ENCODE data around the gene SLCO3A1.
"Not testable (repeated sequence)": the region's sequence is repeated elsewhere in the genome, so short reads cannot be mapped to it uniquely, and the experiment has no call there.

Gene SLCO3A1

DNA sequence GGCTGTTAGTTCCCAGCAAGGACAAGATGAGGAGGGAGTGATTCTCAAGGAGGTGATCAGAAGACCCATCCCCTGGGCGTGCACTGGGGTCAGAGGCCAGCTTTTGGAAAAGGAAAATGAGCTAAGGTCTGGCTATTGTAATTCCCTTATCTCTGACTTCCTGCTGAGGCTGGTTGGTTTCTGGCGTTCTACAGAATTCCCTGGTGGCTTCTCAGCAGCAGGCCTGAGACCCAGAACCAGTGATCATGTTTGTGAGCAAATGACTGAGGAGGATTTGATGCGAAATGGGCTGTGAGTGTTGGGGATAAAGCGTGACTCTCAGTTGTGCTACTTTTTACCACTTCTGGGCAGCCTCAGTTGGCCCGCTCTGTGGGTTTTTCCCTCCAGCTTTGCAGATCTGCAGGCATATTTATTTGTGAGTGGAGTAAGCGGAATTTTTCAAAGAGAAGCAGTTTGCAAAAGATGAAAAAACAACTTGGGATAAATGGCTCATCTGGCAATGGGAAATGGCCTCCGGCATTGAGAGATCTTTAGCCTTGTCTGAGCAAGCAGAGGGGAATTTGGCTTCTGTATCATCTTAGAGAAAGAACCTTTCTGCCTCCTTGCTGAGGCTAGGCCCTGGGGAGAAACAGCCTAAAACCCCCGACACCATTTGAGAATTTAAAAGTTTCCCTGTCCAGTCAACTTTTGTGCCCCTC, 102.7 kb downstream of the SLCO3A1 start:
- Histone ChIP-seq H4K20me1 (ENCODE audit: insufficient read depth, low read length, poor library complexity, severe bottlenecking) (no peaks in the 10 kb centered on the region), H3K79me2 (ENCODE audit: insufficient read depth, low read length) (no peaks in the 10 kb centered on the region), H3K4me1 (ENCODE audit: insufficient read depth, low read length, poor library complexity, severe bottlenecking) (no peaks in the 10 kb centered on the region), H3K4me2 (ENCODE audit: low read depth, low read length, poor library complexity, severe bottlenecking) (no peak overlapping the region), H3K4me3 (ENCODE audit: low read length, poor library complexity, severe bottlenecking) (no peak overlapping the region), H3F3A (ENCODE audit: low read depth) (no peaks in the 10 kb centered on the region), H3K9ac (ENCODE audit: low read depth, low read length, poor library complexity, severe bottlenecking) (no peak overlapping the region), H3K36me3 (ENCODE audit: insufficient read depth, low read length) (no peaks in the 10 kb centered on the region), H3K27me3 (ENCODE audit: insufficient read depth, low read length, poor library complexity, severe bottlenecking) (no peaks in the 10 kb centered on the region), H3K9me3 (ENCODE audit: insufficient read depth, low read depth, low read length) (no peaks in the 10 kb centered on the region), H2AFZ (ENCODE audit: low read length) (no peak overlapping the region), H3K9me2 (replicated peaks; ENCODE audit: low read depth, low read length) (no peaks in the 10 kb centered on the region)
- no peak for TF ChIP-seq EZH2phosphoT487 (IDR thresholded peaks at IDR 0.05; ENCODE audit: borderline replicate concordance)
- TF ChIP-seq, protein P1, sequence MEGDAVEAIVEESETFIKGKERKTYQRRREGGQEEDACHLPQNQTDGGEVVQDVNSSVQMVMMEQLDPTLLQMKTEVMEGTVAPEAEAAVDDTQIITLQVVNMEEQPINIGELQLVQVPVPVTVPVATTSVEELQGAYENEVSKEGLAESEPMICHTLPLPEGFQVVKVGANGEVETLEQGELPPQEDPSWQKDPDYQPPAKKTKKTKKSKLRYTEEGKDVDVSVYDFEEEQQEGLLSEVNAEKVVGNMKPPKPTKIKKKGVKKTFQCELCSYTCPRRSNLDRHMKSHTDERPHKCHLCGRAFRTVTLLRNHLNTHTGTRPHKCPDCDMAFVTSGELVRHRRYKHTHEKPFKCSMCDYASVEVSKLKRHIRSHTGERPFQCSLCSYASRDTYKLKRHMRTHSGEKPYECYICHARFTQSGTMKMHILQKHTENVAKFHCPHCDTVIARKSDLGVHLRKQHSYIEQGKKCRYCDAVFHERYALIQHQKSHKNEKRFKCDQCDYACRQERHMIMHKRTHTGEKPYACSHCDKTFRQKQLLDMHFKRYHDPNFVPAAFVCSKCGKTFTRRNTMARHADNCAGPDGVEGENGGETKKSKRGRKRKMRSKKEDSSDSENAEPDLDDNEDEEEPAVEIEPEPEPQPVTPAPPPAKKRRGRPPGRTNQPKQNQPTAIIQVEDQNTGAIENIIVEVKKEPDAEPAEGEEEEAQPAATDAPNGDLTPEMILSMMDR (conservative IDR thresholded peaks at IDR 0.05; ENCODE audit: low read length), result no peak

DNA sequence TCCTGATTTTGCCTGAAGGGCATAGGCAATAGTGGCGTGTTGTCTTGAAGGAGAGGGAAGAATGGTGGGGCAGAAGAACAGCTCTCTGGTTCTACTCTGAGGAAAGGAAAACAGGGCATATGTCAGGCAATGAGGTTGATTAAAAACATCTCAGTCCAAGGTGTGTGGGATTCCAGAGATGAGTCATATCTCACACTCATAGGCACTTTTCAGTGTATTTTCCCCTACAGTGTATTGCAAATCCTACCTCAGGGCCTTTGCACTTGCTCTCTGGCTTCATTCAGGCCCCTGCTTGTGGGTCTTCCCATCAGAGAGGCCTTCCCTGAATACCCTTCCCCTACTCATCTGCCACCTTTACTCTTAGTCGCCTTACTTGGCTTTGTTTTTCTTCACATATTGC, 107.8 kb downstream of the SLCO3A1 start:
- H4K20me1 ChIP-seq (ENCODE audit: insufficient read depth, low read length, poor library complexity, severe bottlenecking), result no peaks in the 10 kb centered on the region
- TF ChIP-seq, protein P1 (conservative IDR thresholded peaks at IDR 0.05; ENCODE audit: low read length), result no peak
- TF ChIP-seq EZH2phosphoT487 (IDR thresholded peaks at IDR 0.05; ENCODE audit: borderline replicate concordance), result no peak
- no peaks in the 10 kb centered on the region for H3K27me3 ChIP-seq (ENCODE audit: insufficient read depth, low read length, poor library complexity, severe bottlenecking)
- H3K9me2 ChIP-seq (replicated peaks; ENCODE audit: low read depth, low read length), result no peaks in the 10 kb centered on the region
- no peak overlapping the region for H3K9ac ChIP-seq (ENCODE audit: low read depth, low read length, poor library complexity, severe bottlenecking)
- no peak overlapping the region for H3K4me3 ChIP-seq (ENCODE audit: low read length, poor library complexity, severe bottlenecking)
- H3K4me1 ChIP-seq (ENCODE audit: insufficient read depth, low read length, poor library complexity, severe bottlenecking), result no peaks in the 10 kb centered on the region
- no peaks in the 10 kb centered on the region for H3K9me3 ChIP-seq (ENCODE audit: insufficient read depth, low read depth, low read length)
- H3K36me3 ChIP-seq (ENCODE audit: insufficient read depth, low read length), result no peaks in the 10 kb centered on the region
- H3K79me2 ChIP-seq (ENCODE audit: insufficient read depth, low read length), result no peaks in the 10 kb centered on the region
- no peak overlapping the region for H3K4me2 ChIP-seq (ENCODE audit: low read depth, low read length, poor library complexity, severe bottlenecking)
- no peak overlapping the region for H2AFZ ChIP-seq (ENCODE audit: low read length)
- H3F3A ChIP-seq (ENCODE audit: low read depth), result no peaks in the 10 kb centered on the region

DNA sequence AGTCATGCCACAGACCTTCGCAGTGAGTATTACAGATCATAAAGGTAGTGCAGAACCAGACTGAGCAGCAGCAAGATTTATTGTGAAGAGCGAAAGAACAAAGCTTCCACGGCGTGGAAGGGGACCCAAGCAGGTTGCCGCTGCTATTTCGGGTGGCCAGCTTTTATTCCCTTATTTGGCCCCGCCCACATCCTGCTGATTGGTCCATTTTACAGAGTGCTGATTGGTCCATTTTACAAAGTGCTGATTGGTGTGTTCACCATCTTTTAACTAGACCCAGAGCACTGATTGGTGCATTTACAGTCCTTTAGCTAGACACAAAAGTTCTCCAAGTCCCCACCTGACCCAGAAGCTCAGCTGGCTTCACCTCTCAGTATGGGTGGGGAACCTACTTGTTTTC, 110.2 kb downstream of the SLCO3A1 start:
- H3K9me3 ChIP-seq (ENCODE audit: insufficient read depth, low read depth, low read length); H4K20me1 ChIP-seq (ENCODE audit: insufficient read depth, low read length, poor library complexity, severe bottlenecking); H3K36me3 ChIP-seq (ENCODE audit: insufficient read depth, low read length); H2AFZ ChIP-seq (ENCODE audit: low read length); H3K4me1 ChIP-seq (ENCODE audit: insufficient read depth, low read length, poor library complexity, severe bottlenecking); H3K9me2 ChIP-seq (replicated peaks; ENCODE audit: low read depth, low read length); H3K4me2 ChIP-seq (ENCODE audit: low read depth, low read length, poor library complexity, severe bottlenecking); H3K4me3 ChIP-seq (ENCODE audit: low read length, poor library complexity, severe bottlenecking); H3K27me3 ChIP-seq (ENCODE audit: insufficient read depth, low read length, poor library complexity, severe bottlenecking); H3K79me2 ChIP-seq (ENCODE audit: insufficient read depth, low read length); H3K9ac ChIP-seq (ENCODE audit: low read depth, low read length, poor library complexity, severe bottlenecking); H3F3A ChIP-seq (ENCODE audit: low read depth): not testable (repeated sequence)

Data from Loucy (cell line).